GM19467 (cell line): Measurements from ENCODE around the gene ZSCAN10.

Experiments used
- ATAC-seq: cut with Tn5 transposase; IDR thresholded peaks from one replicate; pipeline ENCODE4 v1.9.1; 2021; ENCODE audit warnings: mild to moderate bottlenecking, moderate library complexity; ENCODE audit not compliant: unreplicated experiment

Gene ZSCAN10

DNA sequence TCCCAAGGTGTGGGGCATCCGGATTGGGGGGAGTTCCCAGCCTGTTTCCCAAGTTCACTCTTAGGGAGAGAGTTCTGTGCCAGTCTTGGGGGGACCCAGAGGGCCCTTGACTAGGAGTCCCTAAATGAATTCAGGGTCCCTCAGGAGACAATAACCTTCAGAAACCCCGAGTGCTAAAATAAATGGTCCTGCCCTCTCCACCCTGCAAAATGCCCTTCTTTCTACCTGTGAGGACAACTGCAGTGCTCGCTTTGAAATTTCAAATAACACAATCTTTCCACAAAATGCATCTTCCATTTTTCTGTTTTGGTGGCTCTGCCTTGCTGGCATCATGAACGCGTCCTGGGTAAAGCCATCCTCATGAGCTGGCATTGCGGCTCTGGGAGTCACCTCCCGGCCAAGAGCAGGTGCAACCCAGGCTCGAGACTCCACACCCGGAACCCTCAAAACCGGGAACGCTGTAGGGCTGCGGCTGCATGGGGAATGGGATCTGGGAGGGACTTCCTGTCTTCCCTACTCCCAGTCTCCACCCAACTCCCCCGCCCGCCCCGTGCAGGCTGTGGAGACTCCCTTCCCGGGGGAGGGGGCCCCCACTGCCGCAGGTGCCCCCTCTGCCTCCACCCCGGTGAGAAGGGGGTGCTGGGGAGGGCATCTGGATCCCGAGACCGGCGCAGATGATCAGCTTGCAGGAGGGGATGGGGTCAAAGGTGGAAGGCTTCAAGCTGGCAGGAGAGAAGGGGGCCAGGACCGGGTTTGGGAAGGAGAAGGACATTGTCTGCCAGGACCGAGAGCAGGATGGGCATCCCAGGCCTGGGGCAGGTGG, 13.2 kb upstream of the ZSCAN10 start, which contains the start of gene ZNF205:
Gene ZNF205 (plus strand): TSS at position 529 of the 823 bp plus-strand sequence. CDS start 845 bp downstream, outside the sequence.
- ATAC-seq: no peak

DNA sequence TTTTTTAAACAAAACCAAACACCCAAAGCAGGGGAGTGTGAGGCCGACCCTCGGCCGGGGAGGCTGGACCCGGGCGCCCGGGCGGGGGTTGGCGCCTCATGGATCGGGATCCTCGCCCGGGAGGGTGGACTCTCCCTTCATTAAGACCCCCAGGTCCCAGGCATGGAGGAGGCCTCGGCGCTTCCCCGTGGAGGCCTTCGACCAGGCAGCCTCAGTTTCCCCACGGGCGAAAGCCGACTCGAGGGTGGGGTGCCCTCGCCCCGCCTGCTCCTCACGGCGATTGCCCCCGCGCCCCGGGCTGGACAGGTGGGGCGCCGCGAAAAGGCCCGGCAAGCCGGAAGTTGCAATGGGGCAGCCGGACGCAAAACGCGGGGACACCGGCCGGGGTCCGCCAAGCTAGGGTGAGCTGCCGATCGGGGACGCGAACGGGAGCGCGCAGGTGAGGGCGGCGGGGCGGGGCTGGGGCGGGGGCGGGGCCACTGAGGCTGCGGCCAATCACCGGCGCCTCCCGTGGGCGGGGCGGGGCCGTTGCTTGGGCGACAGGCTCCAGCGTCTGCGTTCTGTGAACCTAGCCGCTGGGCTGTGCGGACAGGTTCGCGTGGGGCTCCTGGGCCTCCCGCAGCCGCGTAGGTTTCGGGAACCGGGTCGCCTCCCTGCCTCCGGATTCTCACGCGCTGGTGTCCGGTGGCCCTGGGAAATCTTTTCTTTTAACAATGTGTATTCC, 7.3 kb upstream of the ZSCAN10 start:
- peak; percentile 75 for ATAC-seq

DNA sequence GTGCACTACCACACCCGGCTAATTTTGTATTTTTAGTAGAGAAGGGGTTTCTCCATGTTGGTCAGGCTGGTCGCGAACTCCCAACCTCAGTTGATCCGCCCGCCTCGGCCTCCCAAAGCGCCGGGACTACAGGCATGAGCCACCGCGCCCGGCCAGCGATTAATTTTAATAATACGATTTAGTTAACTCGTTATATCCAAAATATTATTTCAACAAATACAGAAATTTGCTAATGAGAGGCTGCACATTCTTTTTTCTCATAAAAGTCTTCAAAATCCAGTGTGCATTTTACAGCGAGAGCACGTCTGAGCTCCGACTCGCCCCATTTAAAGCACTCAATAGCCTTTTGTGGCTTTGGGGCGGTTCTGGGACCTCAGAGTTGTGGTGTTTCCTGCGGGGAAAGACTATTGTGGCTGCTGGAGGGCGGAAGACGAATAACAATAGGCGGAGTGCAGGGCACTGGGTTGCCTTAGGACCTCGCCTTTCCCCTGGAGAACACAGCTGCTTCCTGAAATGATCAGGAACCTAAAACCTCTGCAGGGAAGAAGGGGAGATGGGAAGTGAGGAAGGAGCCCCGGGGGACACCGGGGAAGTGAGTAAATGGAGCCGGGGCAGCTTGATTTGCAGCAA, 2.9 kb upstream of the ZSCAN10 start:
- no peak for ATAC-seq

- ATAC-seq: no peak
Measured at GRCh38 chr16:3101018-3101840, 2.1 kb upstream of the ZSCAN10 start.

GRCh38 chr16:3099732-3100499, 822 bp upstream of the ZSCAN10 start:
- no peak for ATAC-seq

DNA sequence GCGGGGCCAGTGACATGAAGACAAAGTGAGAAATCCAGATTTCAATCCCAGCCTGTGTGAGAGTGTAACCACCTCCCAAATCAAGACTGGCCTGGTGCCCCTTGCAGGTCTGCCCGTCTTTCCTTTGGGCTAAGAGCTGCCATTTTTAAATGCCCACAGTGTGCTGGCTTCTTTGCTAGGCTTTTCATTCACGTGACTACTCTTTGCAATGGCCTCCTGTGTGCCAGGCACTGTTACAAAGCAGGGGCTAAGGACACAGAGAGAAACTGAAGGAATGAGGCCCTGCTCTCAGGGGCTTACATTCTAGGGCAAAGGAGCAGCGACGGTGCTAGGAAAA, 269 bp upstream of the ZSCAN10 start:
- ATAC-seq: no peak

DNA sequence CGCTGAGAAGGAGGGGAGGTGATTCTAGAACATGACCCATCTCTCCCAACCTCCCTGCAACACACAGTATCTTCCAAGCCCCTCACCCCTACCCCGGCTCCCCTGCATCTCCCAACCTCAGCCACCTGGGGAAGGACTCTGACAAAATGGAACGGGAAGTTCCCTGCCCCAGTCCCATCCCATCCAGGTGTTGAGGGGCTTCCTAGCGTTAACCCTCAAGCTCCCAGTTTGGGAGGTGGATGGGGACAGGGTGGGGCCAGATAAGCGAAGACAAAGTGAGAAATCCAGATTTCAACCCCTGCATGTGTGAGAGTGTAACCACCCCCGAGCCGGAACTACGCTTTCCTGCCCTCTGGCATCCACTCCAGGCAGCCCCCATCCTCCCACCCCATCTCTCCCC, 1.8 kb downstream of the ZSCAN10 start:
- no peak for ATAC-seq

GRCh38 chr16:3096362-3096761, 2.7 kb downstream of the ZSCAN10 start:
- no peak for ATAC-seq

DNA sequence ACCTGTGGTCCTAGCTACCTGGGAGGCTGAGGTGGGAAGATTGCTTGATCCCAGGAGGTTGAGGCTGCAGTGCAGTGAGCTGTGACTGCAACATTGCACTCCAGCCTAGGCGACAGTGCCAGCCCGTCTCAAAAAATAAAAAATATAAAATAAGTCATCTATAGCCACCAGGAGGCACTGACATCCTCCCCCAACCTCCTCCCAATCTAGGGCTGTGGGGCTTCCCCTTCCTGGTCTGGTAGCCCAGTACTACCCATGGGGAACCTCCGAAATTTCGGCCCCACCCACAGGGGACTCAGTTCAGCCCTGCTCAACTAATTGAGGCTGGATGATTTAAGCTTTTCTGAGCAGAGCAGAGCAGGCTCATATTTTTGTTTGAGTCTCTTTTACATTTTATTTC, 3.2 kb downstream of the ZSCAN10 start:
- ATAC-seq: no peak

DNA sequence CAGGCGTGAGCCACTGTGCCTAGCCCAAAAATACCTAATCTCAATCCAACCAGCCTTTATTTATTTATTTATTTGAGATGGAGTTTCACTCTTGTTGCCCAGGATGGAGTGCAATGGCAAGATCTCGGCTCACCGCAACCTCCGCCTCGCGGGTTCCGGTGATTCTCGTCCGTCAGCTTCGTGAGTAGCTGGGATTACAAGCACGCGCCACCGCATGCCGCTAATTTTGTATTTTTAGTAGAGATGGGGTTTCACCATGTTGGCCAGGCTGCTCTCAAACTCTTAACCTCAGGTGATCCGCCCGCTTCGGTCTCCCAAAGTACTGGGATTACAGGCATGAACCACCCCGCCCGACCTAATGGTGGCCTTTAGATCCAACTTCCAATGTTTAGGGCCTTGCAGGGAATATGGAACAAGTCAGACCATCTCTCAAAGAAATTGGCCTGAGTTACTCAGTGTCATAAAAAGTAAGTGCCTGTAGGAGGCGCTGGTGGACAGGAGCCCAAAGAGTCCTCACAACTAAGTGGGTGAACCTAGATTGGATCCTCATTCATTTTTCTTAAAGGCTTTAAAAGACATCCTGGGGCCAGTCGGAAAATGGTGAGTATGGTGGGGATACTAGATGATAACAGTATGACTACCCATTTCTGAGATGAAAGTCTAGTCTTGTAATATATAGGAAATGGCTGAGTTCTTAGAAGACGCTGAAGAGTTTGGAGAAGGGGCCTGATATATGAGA, 4.6 kb downstream of the ZSCAN10 start:
- ATAC-seq: no peak

GRCh38 chr16:3092501-3092941, 6.6 kb downstream of the ZSCAN10 start:
- no peak for ATAC-seq

- no peak for ATAC-seq
Measured at GRCh38 chr16:3091551-3091950, 7.5 kb downstream of the ZSCAN10 start.

- no peak for ATAC-seq
Measured at GRCh38 chr16:3089717-3090592, 9.1 kb downstream of the ZSCAN10 start.

- ATAC-seq: no peak
Measured at GRCh38 chr16:3088925-3089716, 10.0 kb downstream of the ZSCAN10 start.

DNA sequence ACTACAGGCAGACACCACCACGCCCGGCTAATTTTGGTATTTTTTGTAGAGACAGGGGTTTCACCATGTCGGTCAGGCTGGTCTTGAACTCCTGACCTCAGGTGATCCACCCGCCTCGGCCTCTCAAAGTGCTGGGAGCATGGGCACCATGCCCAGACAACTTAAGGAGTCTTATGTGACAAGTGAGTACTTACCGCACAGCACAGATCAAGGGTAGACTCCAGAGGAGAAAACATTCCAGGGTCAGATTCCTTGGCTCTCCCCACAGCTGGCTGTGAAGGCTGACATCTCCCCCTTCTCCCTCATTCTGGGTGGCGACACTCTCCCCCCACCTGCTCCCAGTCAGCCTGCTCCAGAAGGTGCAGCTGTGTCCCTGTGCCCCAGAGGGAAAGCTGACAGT, 10.6 kb downstream of the ZSCAN10 start:
- no peak for ATAC-seq

GRCh38 chr16:3087243-3088235, 11.6 kb downstream of the ZSCAN10 start:
- no peak for ATAC-seq
